ENCODE results near the gene STK32B. TPM values are rescaled to one million over a fixed set of nuclear protein-coding genes. Genes with fewer than 3 reads are reported as not detected.

STK32B gene
- total RNA-seq, 1 donor from 2014 or later = 2.5 TPM

GRCh38 chr4:5452156-5452555 is 400.9 kb downstream of the STK32B start:
- Mint-ChIP-seq H3K36me3 (ENCODE audit: unreplicated experiment) (no peaks in the 10 kb centered on the region), H3K4me3 (ENCODE audit: unreplicated experiment) (no peak overlapping the region), H3K27me3 (ENCODE audit: unreplicated experiment) (peaks cover 2% of the 10 kb centered on the region), H3K27ac (ENCODE audit: unreplicated experiment) (no peak overlapping the region), H3K4me1 (ENCODE audit: low read depth, unreplicated experiment) (no peaks in the 10 kb centered on the region), H3K9me3 (ENCODE audit: unreplicated experiment) (peaks cover 4% of the 10 kb centered on the region)
- DNase-seq = no peak
- TF ChIP-seq, protein P1, sequence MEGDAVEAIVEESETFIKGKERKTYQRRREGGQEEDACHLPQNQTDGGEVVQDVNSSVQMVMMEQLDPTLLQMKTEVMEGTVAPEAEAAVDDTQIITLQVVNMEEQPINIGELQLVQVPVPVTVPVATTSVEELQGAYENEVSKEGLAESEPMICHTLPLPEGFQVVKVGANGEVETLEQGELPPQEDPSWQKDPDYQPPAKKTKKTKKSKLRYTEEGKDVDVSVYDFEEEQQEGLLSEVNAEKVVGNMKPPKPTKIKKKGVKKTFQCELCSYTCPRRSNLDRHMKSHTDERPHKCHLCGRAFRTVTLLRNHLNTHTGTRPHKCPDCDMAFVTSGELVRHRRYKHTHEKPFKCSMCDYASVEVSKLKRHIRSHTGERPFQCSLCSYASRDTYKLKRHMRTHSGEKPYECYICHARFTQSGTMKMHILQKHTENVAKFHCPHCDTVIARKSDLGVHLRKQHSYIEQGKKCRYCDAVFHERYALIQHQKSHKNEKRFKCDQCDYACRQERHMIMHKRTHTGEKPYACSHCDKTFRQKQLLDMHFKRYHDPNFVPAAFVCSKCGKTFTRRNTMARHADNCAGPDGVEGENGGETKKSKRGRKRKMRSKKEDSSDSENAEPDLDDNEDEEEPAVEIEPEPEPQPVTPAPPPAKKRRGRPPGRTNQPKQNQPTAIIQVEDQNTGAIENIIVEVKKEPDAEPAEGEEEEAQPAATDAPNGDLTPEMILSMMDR (IDR thresholded peaks at IDR 0.05; ENCODE audit: partially characterized antibody, unreplicated experiment) = no peak

DNA sequence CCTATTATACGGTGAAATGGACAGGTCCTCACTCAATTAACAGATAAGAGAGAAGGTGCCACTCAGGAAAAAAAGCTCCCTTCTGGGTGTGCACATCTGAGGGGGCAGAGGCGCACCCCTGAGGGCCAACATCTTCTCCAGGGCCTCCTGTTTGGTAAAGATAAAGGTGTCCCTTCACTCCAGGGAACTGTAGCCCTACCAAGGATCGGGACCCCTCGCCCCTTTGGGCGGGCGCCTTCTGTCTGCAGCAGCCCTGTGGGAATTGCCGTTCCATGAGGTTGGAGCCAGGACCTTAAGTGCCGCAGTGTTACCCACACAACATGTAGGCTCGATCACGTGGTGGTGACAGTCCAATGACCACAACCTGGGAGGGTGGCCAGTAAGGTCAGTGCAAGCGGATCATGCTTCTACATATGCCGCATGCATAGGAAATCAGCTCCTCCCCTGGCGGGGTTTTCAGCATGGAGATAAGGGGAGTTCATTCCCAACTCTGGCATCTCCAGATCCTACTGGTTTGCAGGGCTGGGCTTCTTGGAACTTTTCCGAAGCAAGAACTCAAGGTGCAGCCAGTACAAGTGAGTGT is 403.8 kb downstream of the STK32B start:
- Mint-ChIP-seq H3K4me1 (ENCODE audit: low read depth, unreplicated experiment) (no peaks in the 10 kb centered on the region), H3K27me3 (ENCODE audit: unreplicated experiment) (peaks cover 7% of the 10 kb centered on the region), H3K27ac (ENCODE audit: unreplicated experiment) (no peak overlapping the region), H3K9me3 (ENCODE audit: unreplicated experiment) (peaks cover 4% of the 10 kb centered on the region), H3K36me3 (ENCODE audit: unreplicated experiment) (no peaks in the 10 kb centered on the region), H3K4me3 (ENCODE audit: unreplicated experiment) (no peak overlapping the region)
- TF ChIP-seq, protein P1 (IDR thresholded peaks at IDR 0.05; ENCODE audit: partially characterized antibody, unreplicated experiment) = no peak
- DNase-seq = no peak

- peaks cover 4% of the 10 kb centered on the region for H3K9me3 Mint-ChIP-seq (ENCODE audit: unreplicated experiment)
- H3K27me3 Mint-ChIP-seq (ENCODE audit: unreplicated experiment) = peaks cover 7% of the 10 kb centered on the region
- TF ChIP-seq, protein P1 (IDR thresholded peaks at IDR 0.05; ENCODE audit: partially characterized antibody, unreplicated experiment) = no peak
- no peak overlapping the region for H3K27ac Mint-ChIP-seq (ENCODE audit: unreplicated experiment)
- H3K4me3 Mint-ChIP-seq (ENCODE audit: unreplicated experiment) = no peak overlapping the region
- no peaks in the 10 kb centered on the region for H3K36me3 Mint-ChIP-seq (ENCODE audit: unreplicated experiment)
- DNase-seq = no peak
- H3K4me1 Mint-ChIP-seq (ENCODE audit: low read depth, unreplicated experiment) = no peaks in the 10 kb centered on the region
Measured at GRCh38 chr4:5456296-5456845, 405.1 kb downstream of the STK32B start.

GRCh38 chr4:5458676-5459075 is 407.4 kb downstream of the STK32B start:
- Mint-ChIP-seq H3K27ac (ENCODE audit: unreplicated experiment) (no peak overlapping the region), H3K36me3 (ENCODE audit: unreplicated experiment) (no peaks in the 10 kb centered on the region), H3K27me3 (ENCODE audit: unreplicated experiment) (peaks cover 12% of the 10 kb centered on the region), H3K4me1 (ENCODE audit: low read depth, unreplicated experiment) (peaks cover 11% of the 10 kb centered on the region), H3K9me3 (ENCODE audit: unreplicated experiment) (peaks cover 4% of the 10 kb centered on the region), H3K4me3 (ENCODE audit: unreplicated experiment) (no peak overlapping the region)
- no peak for DNase-seq
- TF ChIP-seq, protein P1 (IDR thresholded peaks at IDR 0.05; ENCODE audit: partially characterized antibody, unreplicated experiment) = no peak

- Mint-ChIP-seq H3K27ac (ENCODE audit: unreplicated experiment) (no peak overlapping the region), H3K9me3 (ENCODE audit: unreplicated experiment) (peaks cover 4% of the 10 kb centered on the region), H3K27me3 (ENCODE audit: unreplicated experiment) (peaks cover 10% of the 10 kb centered on the region), H3K4me3 (ENCODE audit: unreplicated experiment) (no peak overlapping the region), H3K36me3 (ENCODE audit: unreplicated experiment) (no peaks in the 10 kb centered on the region), H3K4me1 (ENCODE audit: low read depth, unreplicated experiment) (peaks cover 11% of the 10 kb centered on the region)
- DNase-seq = no peak
- TF ChIP-seq, protein P1 (IDR thresholded peaks at IDR 0.05; ENCODE audit: partially characterized antibody, unreplicated experiment) = no peak
Measured at GRCh38 chr4:5459236-5459635, 408.0 kb downstream of the STK32B start.

Measured in glutamatergic neuron (in vitro differentiated cells).